BLaER1 (cell line): ENCODE data around the gene ZSCAN21.

ENCODE experiments used
- H3K27ac ChIP-seq: shearing (Covaris generic); formaldehyde crosslinking; 2 replicates; pipeline ENCODE4 v1.8.1; 2022
- H3K27me3 ChIP-seq: shearing (Covaris generic); formaldehyde crosslinking; 2 replicates; pipeline ENCODE4 v1.8.1; 2022
- H3K36me3 ChIP-seq: shearing (Covaris generic); formaldehyde crosslinking; 2 replicates; pipeline ENCODE4 v1.8.1; 2022
- H3K4me1 ChIP-seq: shearing (Covaris generic); formaldehyde crosslinking; 2 replicates; pipeline ENCODE4 v1.8.1; 2022
- H3K4me2 ChIP-seq: shearing (Covaris generic); formaldehyde crosslinking; 2 replicates; pipeline ENCODE4 v1.8.1; 2022
- H3K4me3 ChIP-seq: shearing (Covaris generic); formaldehyde crosslinking; 2 replicates; pipeline ENCODE4 v1.8.1; 2022
- H3K9ac ChIP-seq: shearing (Covaris generic); formaldehyde crosslinking; 2 replicates; pipeline ENCODE4 v1.8.1; 2022
- H3K9me3 ChIP-seq: shearing (Covaris generic); formaldehyde crosslinking; 2 replicates; pipeline ENCODE4 v1.8.1; 2022
- H4K20me1 ChIP-seq: shearing (Covaris generic); formaldehyde crosslinking; 2 replicates; pipeline ENCODE4 v1.8.1; 2022
- Cebpa-rat ChIP-seq: shearing (Covaris generic); IDR thresholded peaks from 2 replicates; pipeline ENCODE4 v1.8.1; 2022

The ZSCAN21 gene

GRCh38 chr7:100085515-100085914 is 35.9 kb downstream of the ZSCAN21 start:
- peaks cover 13% of the 10 kb centered on the region for H3K27me3 ChIP-seq
- TF ChIP-seq Cebpa-rat: no peak
- no peak overlapping the region for H3K4me2 ChIP-seq
- no peak overlapping the region for H3K9ac ChIP-seq
- peaks cover 32% of the 10 kb centered on the region for H3K4me1 ChIP-seq
- no peak overlapping the region for H3K4me3 ChIP-seq
- no peaks in the 10 kb centered on the region; the same call in 1 of the 2 replicates for H4K20me1 ChIP-seq
- peaks cover 7% of the 10 kb centered on the region for H3K36me3 ChIP-seq
- H3K27ac ChIP-seq: no peak overlapping the region
- H3K9me3 ChIP-seq: no peaks in the 10 kb centered on the region

GRCh38 chr7:100087055-100087750 is 37.6 kb downstream of the ZSCAN21 start:
- H3K27ac ChIP-seq: no peak overlapping the region
- H3K9ac ChIP-seq: no peak overlapping the region
- TF ChIP-seq Cebpa-rat: no peak
- H3K27me3 ChIP-seq: peaks cover 13% of the 10 kb centered on the region
- H4K20me1 ChIP-seq: peaks cover 17% of the 10 kb centered on the region
- peaks cover 24% of the 10 kb centered on the region for H3K36me3 ChIP-seq
- H3K9me3 ChIP-seq: no peaks in the 10 kb centered on the region
- peaks cover 35% of the 10 kb centered on the region for H3K4me1 ChIP-seq
- no peak overlapping the region for H3K4me3 ChIP-seq
- H3K4me2 ChIP-seq: no peak overlapping the region

GRCh38 chr7:100088095-100088620 is 38.6 kb downstream of the ZSCAN21 start:
- Histone ChIP-seq H3K9me3 (no peaks in the 10 kb centered on the region), H3K9ac (peak overlapping the region; percentile 96), H3K4me3 (peak overlapping the region; percentile 87), H3K4me1 (peaks cover 28% of the 10 kb centered on the region), H4K20me1 (peaks cover 26% of the 10 kb centered on the region), H3K36me3 (peaks cover 33% of the 10 kb centered on the region), H3K27ac (peak overlapping the region; percentile 91), H3K27me3 (peaks cover 4% of the 10 kb centered on the region; the same call in 1 of the 2 replicates), H3K4me2 (peak overlapping the region; percentile 79)
- TF ChIP-seq Cebpa-rat: no peak

- Histone ChIP-seq H3K4me3 (peak within 1 kb of the TSS; percentile 87), H4K20me1 (peaks cover 33% of the 10 kb centered on the region), H3K9ac (peak within 1 kb of the TSS; percentile 96), H3K36me3 (peaks cover 40% of the 10 kb centered on the region), H3K4me1 (peaks cover 35% of the 10 kb centered on the region), H3K9me3 (no peaks in the 10 kb centered on the region), H3K4me2 (peak within 1 kb of the TSS; percentile 79), H3K27me3 (no peaks in the 10 kb centered on the region), H3K27ac (peak within 1 kb of the TSS; percentile 91)
- no peak for TF ChIP-seq Cebpa-rat
These were observed 39.3 kb downstream of the ZSCAN21 start, which contains the start of gene COPS6 for GRCh38 chr7:100088621-100089457. TSS of gene COPS6 (plus strand) at chr7:100088969. CDS start at chr7:100088991, 22 bp downstream.

GRCh38 chr7:100089458-100090196 is 40.1 kb downstream of the ZSCAN21 start:
- Histone ChIP-seq H3K9ac (peak overlapping the region; percentile 96), H3K27ac (peak overlapping the region; percentile 91), H3K9me3 (no peaks in the 10 kb centered on the region), H3K36me3 (peaks cover 48% of the 10 kb centered on the region), H4K20me1 (peaks cover 41% of the 10 kb centered on the region), H3K27me3 (no peaks in the 10 kb centered on the region), H3K4me2 (peak overlapping the region; percentile 79), H3K4me1 (peaks cover 35% of the 10 kb centered on the region), H3K4me3 (peak overlapping the region; percentile 87)
- no peak for TF ChIP-seq Cebpa-rat

- no peak overlapping the region for H3K4me3 ChIP-seq
- peak overlapping the region; percentile 79; the same call in 1 of the 2 replicates for H3K4me2 ChIP-seq
- no peak for TF ChIP-seq Cebpa-rat
- H4K20me1 ChIP-seq: peaks cover 52% of the 10 kb centered on the region
- no peak overlapping the region for H3K27ac ChIP-seq
- H3K4me1 ChIP-seq: peaks cover 40% of the 10 kb centered on the region
- peak overlapping the region; percentile 96; the same call in 1 of the 2 replicates for H3K9ac ChIP-seq
- H3K9me3 ChIP-seq: no peaks in the 10 kb centered on the region
- H3K27me3 ChIP-seq: no peaks in the 10 kb centered on the region
- H3K36me3 ChIP-seq: peaks cover 60% of the 10 kb centered on the region
These were observed 41.2 kb downstream of the ZSCAN21 start for GRCh38 chr7:100090527-100091410.

GRCh38 chr7:100091411-100092181 is 42.0 kb downstream of the ZSCAN21 start:
- no peaks in the 10 kb centered on the region for H3K27me3 ChIP-seq
- no peak overlapping the region for H3K4me3 ChIP-seq
- no peak for TF ChIP-seq Cebpa-rat
- peaks cover 68% of the 10 kb centered on the region for H3K36me3 ChIP-seq
- H4K20me1 ChIP-seq: peaks cover 60% of the 10 kb centered on the region
- no peak overlapping the region for H3K4me2 ChIP-seq
- H3K9ac ChIP-seq: no peak overlapping the region
- no peak overlapping the region for H3K27ac ChIP-seq
- H3K4me1 ChIP-seq: peaks cover 47% of the 10 kb centered on the region
- no peaks in the 10 kb centered on the region for H3K9me3 ChIP-seq

GRCh38 chr7:100093054-100093453 is 43.5 kb downstream of the ZSCAN21 start:
- peaks cover 51% of the 10 kb centered on the region for H3K4me1 ChIP-seq
- H3K27me3 ChIP-seq: no peaks in the 10 kb centered on the region
- no peak overlapping the region for H3K9ac ChIP-seq
- no peak for TF ChIP-seq Cebpa-rat
- H3K9me3 ChIP-seq: no peaks in the 10 kb centered on the region
- peaks cover 82% of the 10 kb centered on the region for H3K36me3 ChIP-seq
- peaks cover 75% of the 10 kb centered on the region for H4K20me1 ChIP-seq
- no peak overlapping the region for H3K4me3 ChIP-seq
- H3K4me2 ChIP-seq: no peak overlapping the region
- H3K27ac ChIP-seq: no peak overlapping the region
